ENCODE results near the gene SHCBP1L. TPM values are rescaled to one million over a fixed set of nuclear protein-coding genes. Genes with fewer than 3 reads are reported as not detected.

SHCBP1L gene
- total RNA-seq, 1 experiment from 2014 or later: not detected

DNA sequence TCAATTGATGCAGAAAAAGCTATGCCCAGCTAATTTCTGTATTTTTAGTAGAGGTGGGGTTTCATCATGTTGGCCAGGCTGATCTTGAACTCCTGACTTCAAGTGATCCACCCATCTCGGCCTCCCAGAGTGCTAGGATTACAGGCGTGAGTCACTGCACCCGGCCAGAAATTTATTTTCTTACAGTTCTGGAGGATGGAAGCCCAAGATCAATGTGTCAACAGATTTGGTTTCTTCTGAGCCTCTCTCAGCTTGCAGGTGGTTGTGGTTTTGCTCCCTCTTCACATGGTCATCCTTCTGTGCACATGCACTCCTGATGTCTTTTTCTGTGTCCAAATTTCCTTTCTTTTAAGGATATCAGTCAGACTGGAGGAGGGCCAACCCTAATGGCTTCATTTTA, 35.6 kb downstream of the SHCBP1L start:
- Histone ChIP-seq H3K27me3 (ENCODE audit: insufficient read depth, low read length) (no peaks in the 10 kb centered on the region), H2AK5ac (ENCODE audit: insufficient read length, low read length) (no peak overlapping the region), H3K27ac (ENCODE audit: insufficient read length, low read depth, low read length) (no peak overlapping the region), H2BK120ac (ENCODE audit: low read depth, low read length, poor library complexity, severe bottlenecking) (no peak overlapping the region), H4K8ac (replicated peaks; ENCODE audit: insufficient read length, low read depth, low read length) (no peak overlapping the region), H2BK20ac (ENCODE audit: low read depth, low read length, poor library complexity, severe bottlenecking) (no peak overlapping the region), H3K79me1 (ENCODE audit: insufficient read depth, low read depth, low read length, poor library complexity, severe bottlenecking) (no peaks in the 10 kb centered on the region), H3K79me2 (ENCODE audit: insufficient read depth, low read length) (no peaks in the 10 kb centered on the region), H3K4me1 (ENCODE audit: insufficient read depth, low read length) (no peaks in the 10 kb centered on the region), H3K9ac (ENCODE audit: extremely low read depth, insufficient read length, low read length) (no peak overlapping the region), H3K23me2 (ENCODE audit: insufficient read length, low read depth, low read length, poor library complexity, severe bottlenecking) (no peaks in the 10 kb centered on the region), H2BK12ac (ENCODE audit: insufficient read length, low read depth, low read length) (no peak overlapping the region), H3T11ph (ENCODE audit: low read length) (no peak overlapping the region), H4K20me1 (ENCODE audit: control insufficient read depth, insufficient read depth, insufficient read length) (no peaks in the 10 kb centered on the region), H3K18ac (ENCODE audit: insufficient read length, low read depth, low read length) (no peak overlapping the region), H2BK15ac (ENCODE audit: low read depth, low read length) (no peak overlapping the region), H4K5ac (ENCODE audit: insufficient read length, low read depth, low read length) (no peak overlapping the region), H3K4ac (ENCODE audit: low read depth, low read length) (no peak overlapping the region), H2AFZ (ENCODE audit: low read length) (no peak overlapping the region), H3K56ac (ENCODE audit: insufficient read length, low read depth, low read length) (no peak overlapping the region), H3K4me2 (ENCODE audit: insufficient read depth, insufficient read length, low read length) (no peak overlapping the region), H4K91ac (ENCODE audit: insufficient read length, low read depth, low read length) (no peak overlapping the region), H3K9me3 (ENCODE audit: control insufficient read depth, low read depth, low read length) (no peaks in the 10 kb centered on the region), H3K23ac (ENCODE audit: insufficient read length, low read depth, low read length) (no peak overlapping the region), H3K14ac (ENCODE audit: insufficient read depth, low read length) (no peak overlapping the region), H2BK5ac (ENCODE audit: insufficient read length, low read length) (no peak overlapping the region)
- no peak for DNase-seq
- no peaks in the 10 kb centered on the region; a peak in 1 of 4 replicates for H3K4me1 Mint-ChIP-seq
- peaks cover 5 to 7% of the 10 kb centered on the region in 2 experiments for H3K9me3 Mint-ChIP-seq
- peaks cover 4 to 5% (median 5%) of the 10 kb centered on the region in 3 experiments; a peak in 3 of 7 replicates for H3K36me3 Mint-ChIP-seq (ENCODE audit: insufficient read depth in 1 of 3, low read depth in 3 of 3)
- peaks cover 2% of the 10 kb centered on the region; the same call in 1 of the 2 replicates for H3K27me3 Mint-ChIP-seq (ENCODE audit: low read depth)
- WGBS (ENCODE audit: extremely low coverage, insufficient read length, low lambda C conversion rate): no CpG with 5 or more reads among the region's 3 CpGs
- no peak overlapping the region for H3K27ac Mint-ChIP-seq
- no peak overlapping the region for H3K4me3 Mint-ChIP-seq
- no peak for TF ChIP-seq CTCF (conservative IDR thresholded peaks at IDR 0.05)
